GM23338 (cell line): ENCODE data around the gene PPM1H.

Experiments used
- CREB1 ChIP-seq: fragments of 250-450 bp; sonication (Bioruptor Pico); IDR thresholded peaks from 2 replicates; pipeline ENCODE4 v1.5.0; 2020; ENCODE audit warnings: low read depth, mild to moderate bottlenecking, moderate library complexity
- EZH2 ChIP-seq: fragments of 200-600 bp; sonication (generic); IDR thresholded peaks from one replicate; pipeline ENCODE4 v1.8.0; 2017; ENCODE audit warnings: antibody characterized with exemption, mild to moderate bottlenecking, low read depth; ENCODE audit not compliant: unreplicated experiment
- EZH2phosphoT487 ChIP-seq: fragments of 200-600 bp; sonication (generic); IDR thresholded peaks from one replicate; pipeline ENCODE4 v1.8.1; 2018; ENCODE audit warnings: antibody characterized with exemption; ENCODE audit not compliant: unreplicated experiment
- JUNB ChIP-seq: IDR thresholded peaks from one replicate; pipeline ENCODE4 v1.6.1; 2016; ENCODE audit warnings: antibody characterized with exemption; ENCODE audit not compliant: unreplicated experiment
- NANOG ChIP-seq: IDR thresholded peaks from 2 replicates; pipeline ENCODE4 v1.6.1; 2016; ENCODE audit warnings: antibody characterized with exemption, borderline replicate concordance
- POLR2AphosphoS5 ChIP-seq: IDR thresholded peaks from 2 replicates; pipeline ENCODE4 v1.6.1; 2016; ENCODE audit warnings: antibody characterized with exemption, low read depth
- STAT1 ChIP-seq: IDR thresholded peaks from one replicate; pipeline ENCODE4 v1.6.1; 2016; ENCODE audit warnings: antibody characterized with exemption; ENCODE audit not compliant: unreplicated experiment
- ZNF114 ChIP-seq: fragments of 250-450 bp; sonication (Bioruptor Pico); IDR thresholded peaks from 2 replicates; pipeline ENCODE4 v1.5.0; 2020; ENCODE audit warnings: mild to moderate bottlenecking, moderate library complexity
- ZNF331 ChIP-seq: fragments of 250-450 bp; sonication (Bioruptor Pico); IDR thresholded peaks from 2 replicates; pipeline ENCODE4 v1.5.0; 2020; ENCODE audit warnings: low read depth, mild to moderate bottlenecking, moderate library complexity
- TF ChIP-seq, protein P1 (sequence below): IDR thresholded peaks from one replicate; pipeline ENCODE4 v1.6.1; 2018; ENCODE audit warnings: antibody characterized with exemption; ENCODE audit not compliant: unreplicated experiment
- TF ChIP-seq, protein P2 (sequence below), 2 experiments: fragments of 200-600 bp in 1 of 2; sonication (generic) in 1 of 2; conservative IDR thresholded peaks; 2 replicates each; pipeline versions ENCODE4 v1.5.1 to v1.6.1; 2016 to 2017; ENCODE audit warnings: antibody characterized with exemption in 2 of 2, low read depth in 2 of 2, mild to moderate bottlenecking in 2 of 2, moderate library complexity in 1 of 2
- TF ChIP-seq, protein P3 (sequence below): IDR thresholded peaks from 2 replicates; pipeline ENCODE4 v1.6.1; 2016; ENCODE audit warnings: antibody characterized with exemption

DNA sequence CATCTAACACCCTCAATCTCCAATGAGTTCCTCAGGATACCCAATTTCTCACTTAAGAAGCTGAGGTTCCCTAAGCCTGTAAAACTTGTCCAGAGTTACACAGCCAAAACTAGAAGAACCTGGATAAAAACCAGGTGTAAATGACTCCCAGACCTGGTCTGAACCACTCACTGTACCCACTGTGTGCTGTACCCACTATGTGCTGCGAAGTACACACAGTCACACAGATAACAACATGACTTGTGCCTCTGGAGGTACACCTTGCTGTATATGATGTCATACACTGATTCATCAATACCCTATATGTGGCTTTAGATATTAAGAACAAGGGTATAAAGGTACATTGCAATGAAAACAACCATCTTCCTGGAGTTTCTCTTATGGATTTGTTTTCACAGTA, 66.1 kb downstream of the PPM1H start:
- TF ChIP-seq, protein P1, sequence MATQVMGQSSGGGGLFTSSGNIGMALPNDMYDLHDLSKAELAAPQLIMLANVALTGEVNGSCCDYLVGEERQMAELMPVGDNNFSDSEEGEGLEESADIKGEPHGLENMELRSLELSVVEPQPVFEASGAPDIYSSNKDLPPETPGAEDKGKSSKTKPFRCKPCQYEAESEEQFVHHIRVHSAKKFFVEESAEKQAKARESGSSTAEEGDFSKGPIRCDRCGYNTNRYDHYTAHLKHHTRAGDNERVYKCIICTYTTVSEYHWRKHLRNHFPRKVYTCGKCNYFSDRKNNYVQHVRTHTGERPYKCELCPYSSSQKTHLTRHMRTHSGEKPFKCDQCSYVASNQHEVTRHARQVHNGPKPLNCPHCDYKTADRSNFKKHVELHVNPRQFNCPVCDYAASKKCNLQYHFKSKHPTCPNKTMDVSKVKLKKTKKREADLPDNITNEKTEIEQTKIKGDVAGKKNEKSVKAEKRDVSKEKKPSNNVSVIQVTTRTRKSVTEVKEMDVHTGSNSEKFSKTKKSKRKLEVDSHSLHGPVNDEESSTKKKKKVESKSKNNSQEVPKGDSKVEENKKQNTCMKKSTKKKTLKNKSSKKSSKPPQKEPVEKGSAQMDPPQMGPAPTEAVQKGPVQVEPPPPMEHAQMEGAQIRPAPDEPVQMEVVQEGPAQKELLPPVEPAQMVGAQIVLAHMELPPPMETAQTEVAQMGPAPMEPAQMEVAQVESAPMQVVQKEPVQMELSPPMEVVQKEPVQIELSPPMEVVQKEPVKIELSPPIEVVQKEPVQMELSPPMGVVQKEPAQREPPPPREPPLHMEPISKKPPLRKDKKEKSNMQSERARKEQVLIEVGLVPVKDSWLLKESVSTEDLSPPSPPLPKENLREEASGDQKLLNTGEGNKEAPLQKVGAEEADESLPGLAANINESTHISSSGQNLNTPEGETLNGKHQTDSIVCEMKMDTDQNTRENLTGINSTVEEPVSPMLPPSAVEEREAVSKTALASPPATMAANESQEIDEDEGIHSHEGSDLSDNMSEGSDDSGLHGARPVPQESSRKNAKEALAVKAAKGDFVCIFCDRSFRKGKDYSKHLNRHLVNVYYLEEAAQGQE: no peak
- TF ChIP-seq, protein P2, sequence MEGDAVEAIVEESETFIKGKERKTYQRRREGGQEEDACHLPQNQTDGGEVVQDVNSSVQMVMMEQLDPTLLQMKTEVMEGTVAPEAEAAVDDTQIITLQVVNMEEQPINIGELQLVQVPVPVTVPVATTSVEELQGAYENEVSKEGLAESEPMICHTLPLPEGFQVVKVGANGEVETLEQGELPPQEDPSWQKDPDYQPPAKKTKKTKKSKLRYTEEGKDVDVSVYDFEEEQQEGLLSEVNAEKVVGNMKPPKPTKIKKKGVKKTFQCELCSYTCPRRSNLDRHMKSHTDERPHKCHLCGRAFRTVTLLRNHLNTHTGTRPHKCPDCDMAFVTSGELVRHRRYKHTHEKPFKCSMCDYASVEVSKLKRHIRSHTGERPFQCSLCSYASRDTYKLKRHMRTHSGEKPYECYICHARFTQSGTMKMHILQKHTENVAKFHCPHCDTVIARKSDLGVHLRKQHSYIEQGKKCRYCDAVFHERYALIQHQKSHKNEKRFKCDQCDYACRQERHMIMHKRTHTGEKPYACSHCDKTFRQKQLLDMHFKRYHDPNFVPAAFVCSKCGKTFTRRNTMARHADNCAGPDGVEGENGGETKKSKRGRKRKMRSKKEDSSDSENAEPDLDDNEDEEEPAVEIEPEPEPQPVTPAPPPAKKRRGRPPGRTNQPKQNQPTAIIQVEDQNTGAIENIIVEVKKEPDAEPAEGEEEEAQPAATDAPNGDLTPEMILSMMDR (conservative IDR thresholded peaks at IDR 0.05; ENCODE audit: low read depth in 2 of 2): no peak
- TF ChIP-seq CREB1: no peak
- no peak for TF ChIP-seq NANOG
- TF ChIP-seq EZH2phosphoT487: no peak
- TF ChIP-seq EZH2: no peak
- no peak for TF ChIP-seq POLR2AphosphoS5
- no peak for TF ChIP-seq JUNB
- TF ChIP-seq, protein P3, sequence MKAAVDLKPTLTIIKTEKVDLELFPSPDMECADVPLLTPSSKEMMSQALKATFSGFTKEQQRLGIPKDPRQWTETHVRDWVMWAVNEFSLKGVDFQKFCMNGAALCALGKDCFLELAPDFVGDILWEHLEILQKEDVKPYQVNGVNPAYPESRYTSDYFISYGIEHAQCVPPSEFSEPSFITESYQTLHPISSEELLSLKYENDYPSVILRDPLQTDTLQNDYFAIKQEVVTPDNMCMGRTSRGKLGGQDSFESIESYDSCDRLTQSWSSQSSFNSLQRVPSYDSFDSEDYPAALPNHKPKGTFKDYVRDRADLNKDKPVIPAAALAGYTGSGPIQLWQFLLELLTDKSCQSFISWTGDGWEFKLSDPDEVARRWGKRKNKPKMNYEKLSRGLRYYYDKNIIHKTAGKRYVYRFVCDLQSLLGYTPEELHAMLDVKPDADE: no peak
- no peak for TF ChIP-seq ZNF114 (CRISPR knock-in tag)
- TF ChIP-seq ZNF331 (CRISPR knock-in tag): no peak
- no peak for TF ChIP-seq STAT1
